LHCN-M2 (cell line): Measurements from ENCODE around the gene STPG3. TPM values are rescaled to one million over a fixed set of nuclear protein-coding genes. Genes with fewer than 3 reads are reported as not detected.
"Not testable (repeated sequence)": the region's sequence is repeated elsewhere in the genome, so short reads cannot be mapped to it uniquely, and the experiment has no call there.

Experiments used
- DNase-seq: peaks from one replicate; pipeline ENCODE4 v3.0.0-alpha.2; 2012; ENCODE audit warnings: low read depth
- total RNA-seq: library from RNA; depleted of rRNA; stranded (reverse); fragments of >200 nt; gene quantifications from 2 replicates; pipeline ENCODE4 v1.2.3, GENCODE V29; 2014

Gene STPG3
- total RNA-seq, 1 experiment from 2014 or later: not detected

- no peak for DNase-seq
These were observed 17.7 kb upstream of the STPG3 start for GRCh38 chr9:137233143-137233980.

- no peak for DNase-seq
These were observed 16.9 kb upstream of the STPG3 start for GRCh38 chr9:137234055-137234697.

GRCh38 chr9:137234758-137235423, 16.2 kb upstream of the STPG3 start:
- no peak for DNase-seq

- DNase-seq: no peak
These were observed 15.5 kb upstream of the STPG3 start for GRCh38 chr9:137235424-137236237.

GRCh38 chr9:137236238-137236935, 14.7 kb upstream of the STPG3 start:
- peak; percentile 63 for DNase-seq

- no peak for DNase-seq
These were observed 14.1 kb upstream of the STPG3 start for GRCh38 chr9:137236936-137237421.

GRCh38 chr9:137237759-137238726, 13.0 kb upstream of the STPG3 start:
- DNase-seq: peak; percentile 66

- DNase-seq: not testable (repeated sequence)
These were observed 11.4 kb upstream of the STPG3 start for GRCh38 chr9:137239541-137240200.

- DNase-seq: peak; percentile 80
These were observed 10.7 kb upstream of the STPG3 start for GRCh38 chr9:137240318-137240840.

GRCh38 chr9:137240841-137241489, 10.1 kb upstream of the STPG3 start, which contains the start of gene TUBB4B:
TUBB4B (plus strand) TSS chr9:137241287; CDS start chr9:137241361, 74 bp downstream.
- peak; percentile 100 for DNase-seq

GRCh38 chr9:137241490-137242268, 9.4 kb upstream of the STPG3 start:
- peak; percentile 35 for DNase-seq

- DNase-seq: no peak
These were observed 8.6 kb upstream of the STPG3 start for GRCh38 chr9:137242269-137243203.

GRCh38 chr9:137243266-137243625, 7.8 kb upstream of the STPG3 start:
- DNase-seq: not testable (repeated sequence)

GRCh38 chr9:137243626-137244485, 7.2 kb upstream of the STPG3 start:
- DNase-seq: no peak
